SHP77 (cell line): ENCODE results near the gene STOX2.

Source experiments
- DNase-seq, 2 experiments: peaks; one replicate each; lab custom pipeline; 2025; lab: John Stamatoyannopoulos, UW

The STOX2 gene

DNA sequence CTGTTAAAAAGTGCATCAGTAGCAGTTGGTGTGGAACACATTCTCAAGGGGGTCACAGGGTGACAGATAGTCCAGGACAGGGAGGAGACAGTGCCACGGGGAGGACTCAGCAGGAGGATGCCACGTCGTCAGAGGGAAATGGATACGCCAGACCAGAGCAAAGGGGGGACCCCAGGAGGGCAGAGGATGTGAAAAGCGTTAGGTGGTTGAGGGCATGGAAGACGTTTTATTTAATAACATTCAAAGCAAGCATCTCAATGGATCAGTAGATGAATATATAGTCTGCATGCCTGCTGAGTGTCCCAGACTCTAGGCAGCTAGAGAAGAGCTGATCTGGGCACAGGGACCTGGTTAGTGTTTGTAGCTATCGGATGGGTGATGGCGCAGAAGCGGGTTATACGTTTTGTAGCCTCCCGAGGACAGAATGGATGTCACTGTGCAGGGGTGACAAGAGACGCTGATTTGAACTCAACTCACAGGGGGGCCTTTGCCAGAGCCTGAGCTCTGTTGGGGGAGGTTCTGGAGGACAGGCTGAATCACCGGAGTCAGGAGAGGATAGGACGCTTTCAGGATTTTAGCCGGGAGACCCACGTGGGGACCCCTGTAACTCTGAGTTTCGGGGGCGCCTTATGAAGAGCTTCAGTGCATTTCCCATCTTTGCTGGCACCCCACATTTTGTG is 81.3 kb downstream of the STOX2 start:
- DNase-seq: no peak

DNA sequence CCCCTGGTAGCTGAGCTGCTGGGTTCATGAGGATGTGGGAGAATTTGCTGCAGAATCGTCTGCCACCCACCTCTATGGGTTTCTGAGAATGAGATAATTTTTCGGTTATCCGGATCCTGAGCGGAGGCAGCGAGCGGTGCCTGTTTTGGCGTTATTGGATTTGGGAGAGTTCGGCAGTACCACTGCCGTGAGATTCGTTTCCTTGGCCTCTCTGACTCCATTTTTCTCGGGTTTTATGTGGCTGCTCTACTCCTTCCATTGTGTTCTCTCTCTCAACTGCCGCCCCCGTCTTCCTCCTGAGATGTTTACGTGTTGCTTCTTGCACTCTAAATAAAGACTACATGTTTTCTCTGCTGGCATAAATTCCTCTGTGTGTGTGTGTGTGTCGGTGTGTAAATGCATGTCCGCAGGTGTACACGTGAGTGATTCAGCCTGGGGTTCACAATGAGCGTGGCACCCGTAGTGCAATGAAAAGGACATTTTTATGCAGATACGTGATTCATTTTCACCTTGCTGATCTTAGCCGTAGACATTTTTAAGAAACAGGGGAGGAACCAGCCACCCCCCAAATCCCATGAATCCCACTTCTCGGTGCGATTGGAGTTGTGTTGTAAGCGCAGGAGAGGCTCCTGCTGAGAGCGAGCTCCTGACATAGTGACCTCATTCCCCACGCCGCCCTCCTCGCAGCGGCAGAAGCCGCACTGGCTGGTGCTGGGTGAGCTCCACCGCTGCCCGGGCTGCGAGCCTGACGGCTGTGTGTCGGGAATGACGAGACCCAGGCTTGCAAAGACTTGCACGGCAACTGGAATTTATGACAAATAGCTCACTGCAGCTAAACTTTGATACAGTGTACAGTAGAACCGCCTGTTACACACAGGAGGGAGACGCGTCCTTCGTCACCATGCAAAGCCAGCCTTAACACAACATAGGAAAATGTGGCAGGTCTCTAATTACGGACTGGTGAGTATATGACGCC is 82.2 kb downstream of the STOX2 start:
- DNase-seq: peak in 1 of 2 experiments; percentile 4

DNA sequence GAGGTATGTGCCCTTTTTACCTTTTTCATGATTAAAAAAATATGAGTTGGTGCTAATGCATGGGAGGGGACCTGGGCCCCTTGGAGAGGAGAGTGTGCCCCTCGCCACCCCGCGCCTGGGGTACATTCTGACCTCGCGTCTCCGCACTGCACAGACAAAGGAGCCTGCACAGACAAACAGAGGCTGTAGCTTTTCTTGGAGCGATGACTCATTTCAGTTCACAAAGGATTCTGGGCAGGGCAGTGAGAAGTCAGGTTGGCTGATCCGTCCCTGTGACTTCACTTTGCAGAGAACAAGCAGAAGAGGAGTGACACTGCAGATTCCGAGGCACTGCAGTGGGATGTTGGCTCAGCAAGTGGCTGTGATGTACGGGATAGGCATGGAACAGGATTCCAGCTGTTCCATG is 82.9 kb downstream of the STOX2 start:
- peak; percentile 2 to 12 for DNase-seq

DNA sequence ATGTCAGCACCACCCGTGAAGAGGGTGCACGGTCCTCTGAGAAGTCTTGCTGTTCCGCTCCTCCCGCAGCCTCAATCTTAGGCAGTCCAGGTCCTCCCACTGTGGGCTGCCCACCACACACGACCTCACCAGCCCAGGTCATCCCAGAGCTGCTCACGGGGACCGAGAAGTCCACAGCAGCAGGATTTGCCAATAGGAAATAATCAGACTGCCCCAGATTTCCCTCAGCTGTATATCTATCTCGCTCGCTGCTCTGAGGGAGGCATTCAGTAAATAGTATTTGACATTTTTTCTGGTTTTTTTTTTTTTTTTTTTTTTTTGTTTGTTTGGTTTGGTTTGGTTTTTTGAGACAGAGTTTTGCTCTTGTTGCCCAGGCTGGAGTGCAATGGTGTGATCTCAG is 83.8 kb downstream of the STOX2 start:
- DNase-seq: no peak

DNA sequence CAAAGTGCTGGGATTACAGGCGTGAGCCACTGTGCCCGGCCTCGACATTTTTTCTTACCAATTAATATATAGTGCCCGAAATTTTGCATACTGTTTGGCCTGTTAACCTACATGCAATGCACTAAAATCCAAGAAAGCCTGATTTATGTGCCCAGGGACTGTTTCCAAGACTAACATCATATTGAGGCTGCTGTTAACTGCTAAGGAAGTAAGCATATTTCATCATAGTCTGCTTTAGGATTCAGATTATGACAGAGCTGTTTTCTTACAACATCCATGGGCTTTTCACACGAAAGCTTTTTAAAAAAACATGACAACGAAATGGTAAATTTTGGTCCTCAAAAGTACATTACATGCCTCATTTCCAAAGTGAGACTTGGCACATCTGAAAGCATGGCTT is 84.4 kb downstream of the STOX2 start:
- DNase-seq: no peak

DNA sequence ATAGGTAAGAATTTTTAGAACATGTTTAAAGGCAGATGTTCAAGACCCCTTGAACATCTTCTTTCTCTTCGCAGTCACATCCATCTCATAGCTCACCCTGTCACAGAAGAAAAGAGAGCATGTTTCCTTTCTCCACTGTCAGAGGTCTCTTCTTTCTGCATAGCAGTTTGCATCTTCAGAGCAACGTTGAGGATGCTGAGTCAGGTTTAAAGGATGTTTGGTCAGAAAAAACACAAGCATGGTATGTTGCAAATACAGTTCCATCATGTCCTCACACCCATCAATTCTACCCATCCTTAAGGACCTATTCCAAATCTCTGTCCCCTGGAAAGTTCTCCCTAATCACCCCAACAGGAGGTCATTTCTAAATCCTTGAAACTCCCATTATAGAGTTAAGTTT is 84.8 kb downstream of the STOX2 start:
- DNase-seq: no peak

DNA sequence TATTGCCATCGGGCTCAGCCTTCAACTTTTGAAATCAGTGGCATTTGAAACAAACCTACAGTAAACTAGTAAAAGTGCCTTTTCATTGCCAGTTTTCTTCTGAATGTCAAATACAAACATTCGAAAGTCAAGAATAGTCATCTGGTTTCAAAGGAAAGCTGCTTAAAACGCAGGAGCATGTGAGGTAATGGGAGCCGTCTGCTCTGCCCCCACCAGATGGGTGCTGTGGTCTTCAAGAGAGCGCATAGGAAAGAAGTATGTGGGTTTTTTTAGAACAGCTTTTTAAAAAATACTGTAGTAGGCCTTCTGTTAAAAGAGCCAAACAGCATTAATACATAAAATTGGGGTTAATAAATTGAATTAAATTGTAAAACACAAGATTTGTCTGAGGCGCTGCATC is 88.6 kb downstream of the STOX2 start:
- DNase-seq: no peak

DNA sequence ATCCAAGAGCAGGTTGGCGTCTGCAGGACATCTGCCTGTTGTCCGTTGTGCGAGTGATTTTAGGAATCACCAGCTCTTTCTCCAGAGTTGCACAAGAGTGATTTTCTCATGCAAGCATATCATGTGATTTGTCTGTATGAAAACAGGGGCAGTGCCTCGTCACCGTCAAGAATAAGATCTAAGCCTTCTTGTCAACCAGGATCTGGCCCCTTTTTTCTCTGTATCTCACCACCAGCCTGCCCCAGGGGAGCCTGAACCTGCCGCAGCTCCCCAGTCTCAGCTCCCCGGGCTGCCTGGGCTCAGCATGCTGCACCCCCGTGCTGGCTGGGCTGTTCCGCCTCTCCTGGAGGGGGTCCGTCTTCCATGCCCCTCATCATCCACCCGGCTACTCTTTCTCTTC is 90.5 kb downstream of the STOX2 start:
- no peak for DNase-seq

DNA sequence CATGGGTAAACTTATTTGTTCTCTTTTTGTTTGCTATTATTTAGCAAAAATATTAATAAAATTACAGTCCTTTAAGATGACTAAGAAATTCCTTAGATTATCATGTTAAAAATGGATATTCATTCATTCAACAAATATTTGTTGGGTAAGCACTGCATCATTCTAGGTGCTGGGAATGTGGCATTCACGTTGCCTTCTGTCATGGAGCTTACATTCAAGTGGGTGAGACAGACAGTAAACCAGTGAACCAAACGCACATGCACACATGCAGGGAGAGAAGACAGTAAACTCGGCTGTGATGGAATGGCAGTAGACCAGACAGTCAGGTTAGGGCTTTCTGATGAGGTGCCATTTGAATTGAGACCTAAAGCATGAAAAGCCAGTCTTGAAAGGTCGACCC is 91.8 kb downstream of the STOX2 start:
- no peak for DNase-seq

DNA sequence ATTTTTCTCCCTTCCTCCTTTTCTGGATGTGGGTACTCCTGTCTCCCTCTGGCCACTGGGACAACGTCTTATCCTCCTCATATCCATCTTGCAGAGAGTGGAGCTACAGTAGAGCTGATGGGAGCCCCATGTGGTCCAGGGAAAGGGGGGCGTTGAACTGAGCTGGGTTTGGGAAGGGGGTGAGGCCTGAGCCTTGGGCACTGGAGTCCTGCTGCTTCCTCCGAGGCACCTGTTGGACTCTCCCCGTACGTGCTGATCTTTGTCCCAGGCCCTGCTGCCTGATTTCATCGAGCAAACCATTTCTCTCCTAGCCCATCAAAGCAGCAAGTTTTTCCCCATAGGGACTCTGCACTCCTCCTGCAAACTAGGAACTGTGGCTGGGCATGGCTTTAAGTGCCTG is 94.3 kb downstream of the STOX2 start:
- no peak for DNase-seq

DNA sequence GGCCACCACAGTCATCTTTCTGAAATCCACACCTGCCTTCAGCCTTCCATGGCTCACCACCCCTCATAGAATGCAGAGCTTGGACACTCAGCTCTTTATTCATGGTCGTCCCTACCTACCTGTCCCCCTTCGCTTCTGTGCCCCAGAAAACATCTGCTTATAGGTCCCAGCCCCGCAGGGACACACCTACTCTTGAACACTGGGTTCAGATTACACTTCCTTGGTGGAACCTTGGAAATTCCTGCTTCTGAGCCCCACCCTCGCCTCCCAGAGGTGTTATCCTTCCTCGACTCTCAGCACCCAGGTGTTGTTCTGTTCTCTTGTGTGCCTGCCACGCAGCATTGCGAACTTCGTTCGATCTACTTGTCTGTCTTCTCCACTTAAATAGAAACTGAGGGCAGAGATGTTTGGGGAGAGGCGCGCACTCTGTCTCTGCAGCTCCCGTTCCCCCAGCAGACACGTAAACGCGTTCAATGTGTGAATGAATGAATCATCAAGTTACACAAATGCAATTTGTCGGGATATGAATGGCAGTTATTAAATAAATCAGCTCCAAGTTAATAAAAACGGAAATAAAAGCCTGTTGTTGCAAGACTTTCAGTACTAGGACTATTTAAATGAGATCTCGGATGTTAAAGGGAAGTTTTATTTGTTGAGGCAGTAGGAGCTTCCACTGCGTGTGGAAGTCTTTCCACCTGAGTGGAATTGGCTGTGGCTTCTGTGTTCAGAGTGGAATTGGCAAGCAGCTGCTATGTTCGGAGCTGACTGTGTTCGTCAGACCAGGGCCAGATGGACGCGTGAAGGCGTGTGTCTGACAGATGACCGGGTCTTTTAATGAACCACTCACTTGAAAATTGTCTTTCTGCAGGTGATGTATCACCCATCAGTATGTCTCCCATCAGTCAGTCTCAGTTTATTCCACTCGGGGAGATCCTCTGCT is 95.6 kb downstream of the STOX2 start:
- no peak for DNase-seq

DNA sequence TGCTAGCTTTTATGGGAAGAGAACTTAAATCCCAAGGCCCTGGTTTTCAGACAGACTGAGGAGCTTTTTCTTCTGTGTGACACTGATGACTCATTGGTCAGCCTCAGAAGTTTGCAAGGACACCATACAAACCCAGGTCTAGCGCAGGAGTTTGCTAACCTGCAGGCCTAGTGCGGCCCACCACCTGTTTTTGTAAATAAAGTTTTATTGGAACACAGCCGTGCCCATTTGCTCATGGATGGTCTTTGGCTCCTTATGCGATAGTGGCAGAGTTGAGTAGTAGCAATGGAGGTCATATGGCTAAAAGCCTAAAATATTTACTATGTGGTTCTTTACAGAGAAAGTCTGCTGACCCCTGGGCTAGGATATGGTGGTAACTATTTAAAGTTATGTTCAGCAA is 98.3 kb downstream of the STOX2 start:
- no peak for DNase-seq

DNA sequence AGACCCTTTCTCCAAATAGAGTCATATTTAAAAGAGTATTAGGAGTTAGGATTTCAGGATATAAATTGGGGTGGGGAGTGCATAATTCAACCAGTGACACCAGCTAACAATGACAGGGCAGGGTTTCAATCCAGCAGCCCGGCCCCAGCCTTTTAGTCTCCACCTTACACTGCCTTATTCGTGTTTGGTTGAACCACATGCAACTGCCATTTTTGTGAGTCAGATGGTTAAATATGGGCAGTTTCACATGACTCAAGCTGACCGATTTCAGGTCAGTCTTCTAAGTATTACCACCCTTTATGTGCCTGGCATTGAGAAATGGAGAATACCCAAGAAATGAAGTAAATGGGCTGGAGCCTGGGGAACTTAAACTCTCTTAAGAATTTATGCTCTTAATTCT is 102.8 kb downstream of the STOX2 start:
- DNase-seq: no peak

DNA sequence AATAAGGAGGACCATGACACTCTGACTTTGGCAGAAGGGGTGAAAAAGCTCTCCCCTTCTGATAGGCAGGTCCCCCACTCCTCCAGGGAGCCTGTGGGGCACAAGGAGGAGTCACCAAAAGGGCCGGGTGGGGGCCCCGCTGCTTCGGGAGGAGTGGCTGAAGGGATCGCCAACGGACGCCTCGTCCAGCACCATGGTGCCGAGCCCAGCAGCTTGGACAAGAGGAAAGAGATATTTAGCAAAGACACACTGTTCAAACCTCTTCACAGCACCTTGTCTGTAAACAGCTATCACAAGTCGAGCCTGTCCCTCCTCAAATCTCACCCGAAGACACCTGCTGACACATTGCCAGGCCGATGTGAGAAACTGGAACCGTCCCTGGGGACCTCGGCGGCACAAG is 105.6 kb downstream of the STOX2 start:
- no peak for DNase-seq

DNA sequence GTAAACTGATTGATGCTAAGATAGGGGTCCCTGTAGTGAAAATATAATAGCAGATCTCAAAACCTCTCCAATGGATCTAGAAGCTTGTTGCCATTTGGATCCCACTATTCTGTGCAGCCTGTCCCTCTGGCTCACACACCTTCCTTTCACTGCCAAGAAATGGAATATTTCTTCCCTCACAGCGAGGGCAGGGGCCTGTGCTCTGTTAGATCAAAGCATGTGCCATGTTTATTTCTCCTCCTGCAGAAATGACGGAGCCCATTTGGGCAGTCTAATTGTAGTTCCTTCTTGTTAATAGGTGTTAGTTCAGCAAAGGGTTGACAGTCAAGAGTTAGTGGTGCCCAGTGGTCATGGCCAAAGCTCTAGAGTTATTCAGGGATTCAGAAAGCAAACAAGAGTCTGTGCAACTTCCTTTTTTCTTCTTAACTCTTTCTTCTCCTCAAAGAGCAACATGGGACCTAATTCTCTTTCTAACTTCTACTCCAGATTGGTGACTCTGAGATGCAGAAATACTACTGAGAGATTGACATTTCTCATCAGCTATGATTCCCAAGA is 106.8 kb downstream of the STOX2 start:
- no peak for DNase-seq

DNA sequence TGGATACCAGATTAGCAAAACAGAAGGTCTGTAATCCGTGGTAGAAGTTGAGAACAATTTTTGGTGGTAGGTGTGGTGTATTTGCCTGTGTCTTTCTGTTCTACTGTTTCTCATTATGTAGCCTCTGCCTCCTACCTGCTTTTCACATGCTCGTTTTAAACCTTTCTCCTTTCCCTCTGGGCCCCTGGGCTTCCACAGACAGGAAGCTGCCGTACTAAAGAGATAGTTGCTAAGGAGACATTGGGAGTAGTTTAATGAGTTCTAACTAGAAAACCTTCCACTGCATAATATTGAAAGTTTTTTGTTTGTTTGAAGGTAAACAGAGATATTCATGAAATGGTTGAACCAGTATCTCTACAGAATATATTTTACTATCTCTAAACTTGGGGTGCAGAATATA is 107.8 kb downstream of the STOX2 start:
- no peak for DNase-seq

DNA sequence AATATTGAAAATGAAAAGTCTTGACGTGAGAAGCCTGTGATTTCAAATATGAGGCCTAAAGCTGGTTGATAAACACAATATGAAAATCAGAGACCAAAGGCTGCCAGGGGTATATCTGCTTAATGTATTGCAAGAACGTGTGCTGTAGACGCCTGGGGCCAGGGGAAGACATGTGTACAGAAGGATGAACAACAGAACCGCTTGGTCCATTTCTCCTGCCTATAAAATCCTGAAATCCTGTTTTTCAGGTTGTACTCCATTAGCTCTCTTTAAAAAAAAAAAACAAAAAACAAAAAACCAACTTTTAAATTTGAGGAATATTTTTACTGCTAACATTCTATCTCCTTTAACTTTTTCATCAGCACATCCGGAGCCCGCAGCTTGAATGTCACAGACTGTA is 109.2 kb downstream of the STOX2 start:
- no peak for DNase-seq

DNA sequence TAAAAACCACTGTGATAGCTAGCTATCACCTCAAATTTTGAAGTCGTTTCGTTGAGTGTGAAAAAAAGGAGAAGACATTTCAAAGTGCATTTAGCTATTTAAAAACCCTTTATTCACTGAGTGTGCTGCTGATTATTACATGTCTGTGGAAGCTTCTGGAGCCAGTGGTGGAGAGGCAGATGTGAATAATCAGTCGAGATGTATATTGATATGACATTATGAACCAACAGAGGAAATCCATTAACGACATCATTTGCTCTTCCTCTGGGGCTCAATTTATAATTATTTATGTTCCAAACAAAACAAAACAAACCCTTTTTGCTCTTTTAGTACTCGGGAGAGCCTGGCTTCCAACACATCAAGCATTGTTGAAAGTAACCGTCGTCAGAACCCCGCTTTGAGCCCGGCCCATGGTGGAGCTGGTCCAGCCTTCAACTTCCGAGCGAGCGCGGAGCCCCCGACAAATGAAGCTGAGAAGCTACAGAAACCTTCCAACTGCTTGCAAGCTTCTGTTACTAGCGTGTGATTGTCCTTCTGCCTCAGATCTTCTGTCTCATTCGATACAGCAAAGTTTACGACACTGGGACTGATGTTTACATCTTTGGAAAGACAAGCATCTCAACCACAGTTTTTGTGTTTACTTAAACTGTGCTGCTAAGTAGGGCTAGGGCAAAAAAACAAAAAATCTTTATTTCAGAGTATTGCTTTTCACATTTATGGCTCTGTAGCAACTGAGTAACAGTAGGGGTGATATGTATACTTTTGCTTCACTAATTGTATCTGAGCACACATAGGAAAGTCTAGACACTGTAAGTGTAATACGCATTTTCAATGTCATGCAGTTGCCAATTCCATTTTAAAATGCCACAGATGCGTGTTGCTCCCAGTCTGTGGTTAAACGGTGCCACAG is 111.9 kb downstream of the STOX2 start:
- DNase-seq: no peak

DNA sequence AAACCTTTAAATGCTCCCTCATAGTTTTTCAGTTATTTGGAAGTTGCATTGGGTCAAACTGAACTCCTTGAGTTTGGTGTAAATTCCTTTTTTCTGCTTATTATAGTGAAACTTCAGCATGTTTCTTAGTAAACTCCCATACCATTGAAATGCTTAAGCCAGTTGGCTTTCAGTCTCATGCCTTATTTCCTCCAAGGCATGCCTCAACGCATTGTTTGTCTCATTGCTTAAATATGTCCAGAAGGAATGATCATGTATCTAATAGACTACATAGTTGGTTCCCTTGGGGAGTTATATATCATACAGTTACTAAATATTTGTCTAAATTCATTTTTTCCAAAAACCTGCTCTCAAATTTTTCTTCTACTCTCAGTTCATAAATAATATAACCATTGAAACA is 114.0 kb downstream of the STOX2 start:
- no peak for DNase-seq

DNA sequence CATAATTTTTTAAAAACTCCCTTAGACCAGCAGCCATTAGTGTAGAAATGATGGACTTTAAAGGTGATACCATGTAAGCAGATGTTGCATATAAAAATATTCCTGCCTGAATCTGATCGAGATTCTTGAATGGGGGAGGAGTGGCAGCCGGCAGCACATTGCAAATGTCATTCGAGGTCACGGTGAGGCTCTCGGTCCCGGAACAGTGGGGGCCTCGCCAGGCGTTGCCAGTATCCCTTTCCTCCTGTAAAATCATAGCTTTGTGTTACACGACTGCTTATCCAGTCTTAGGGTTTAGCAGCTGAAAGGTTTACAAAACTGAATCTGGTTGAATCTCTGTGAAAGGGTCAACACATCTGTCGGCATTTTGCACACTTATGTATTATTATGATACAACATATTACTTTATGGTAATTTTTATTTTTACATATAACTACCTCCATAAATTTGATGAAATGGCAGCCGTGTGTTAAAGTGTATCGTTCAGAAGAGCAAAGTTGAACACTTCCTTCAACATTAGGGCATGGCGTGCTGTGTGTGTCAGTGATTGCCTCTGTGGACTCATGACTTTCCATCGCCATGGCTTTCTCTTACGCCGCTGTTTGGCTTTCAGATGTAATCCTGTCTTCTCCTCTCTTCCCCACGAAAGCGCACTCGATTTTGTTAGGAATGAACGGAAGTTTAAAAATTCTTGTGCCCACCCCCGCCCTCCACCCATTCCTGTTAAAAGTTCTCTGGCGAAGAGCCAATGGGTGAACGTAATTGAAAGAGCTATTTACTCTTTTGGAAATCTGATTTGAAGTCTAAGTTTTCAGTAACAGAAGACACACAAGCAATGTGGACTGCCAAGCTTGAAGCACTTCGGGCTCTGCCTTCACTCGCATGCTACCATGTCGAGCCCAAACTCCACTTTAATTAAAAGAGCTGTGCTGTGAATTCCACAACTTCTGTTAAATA is 114.8 kb downstream of the STOX2 start:
- no peak for DNase-seq
